HG03460 (cell line): Measurements from ENCODE around the gene ARL8B.
A peak's percentile ranks its signal among the peaks of the same experiment; 100 is the strongest.
"Not testable (repeated sequence)": the region's sequence is repeated elsewhere in the genome, so short reads cannot be mapped to it uniquely, and the experiment has no call there.

ENCODE experiments used
- ATAC-seq: cut with Tn5 transposase; IDR thresholded peaks from one replicate; pipeline ENCODE4 v1.9.1; 2021; ENCODE audit not compliant: unreplicated experiment

The ARL8B gene

DNA sequence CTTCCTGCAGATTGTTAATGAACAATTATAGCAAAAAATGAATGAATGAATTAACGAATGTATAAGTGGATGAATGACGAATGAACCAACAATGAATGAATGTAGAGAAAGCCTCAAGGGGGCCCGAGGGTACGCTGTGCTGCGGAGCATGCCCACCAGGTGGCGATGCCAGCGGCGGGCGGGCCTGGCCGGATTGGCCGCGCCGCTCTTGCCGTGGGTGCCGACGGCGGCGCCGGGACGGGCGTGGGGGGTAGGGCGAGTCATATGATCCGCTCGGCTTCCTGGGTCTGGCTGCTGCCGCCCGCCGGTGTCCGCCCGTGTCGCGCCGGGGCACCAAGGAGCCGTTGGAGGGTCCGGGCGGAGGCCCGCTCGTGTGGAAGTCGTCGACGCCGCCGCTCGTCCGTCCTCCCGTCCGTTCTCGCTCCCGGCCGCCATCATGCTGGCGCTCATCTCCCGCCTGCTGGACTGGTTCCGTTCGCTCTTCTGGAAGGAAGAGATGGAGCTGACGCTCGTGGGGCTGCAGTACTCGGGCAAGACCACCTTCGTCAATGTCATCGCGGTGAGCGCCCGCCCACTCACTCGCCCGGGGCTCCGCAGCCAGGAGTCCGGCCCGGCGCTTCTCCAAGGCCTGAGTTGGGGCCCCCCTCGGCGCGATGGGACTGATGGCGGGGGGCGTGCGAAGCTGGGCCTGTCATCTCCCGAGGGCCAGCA, at the start of gene ARL8B:
ARL8B (plus strand) TSS at position 263 of the 711 bp plus-strand sequence; CDS start at position 437, 174 bp downstream.
- peak; percentile 97 for ATAC-seq

DNA sequence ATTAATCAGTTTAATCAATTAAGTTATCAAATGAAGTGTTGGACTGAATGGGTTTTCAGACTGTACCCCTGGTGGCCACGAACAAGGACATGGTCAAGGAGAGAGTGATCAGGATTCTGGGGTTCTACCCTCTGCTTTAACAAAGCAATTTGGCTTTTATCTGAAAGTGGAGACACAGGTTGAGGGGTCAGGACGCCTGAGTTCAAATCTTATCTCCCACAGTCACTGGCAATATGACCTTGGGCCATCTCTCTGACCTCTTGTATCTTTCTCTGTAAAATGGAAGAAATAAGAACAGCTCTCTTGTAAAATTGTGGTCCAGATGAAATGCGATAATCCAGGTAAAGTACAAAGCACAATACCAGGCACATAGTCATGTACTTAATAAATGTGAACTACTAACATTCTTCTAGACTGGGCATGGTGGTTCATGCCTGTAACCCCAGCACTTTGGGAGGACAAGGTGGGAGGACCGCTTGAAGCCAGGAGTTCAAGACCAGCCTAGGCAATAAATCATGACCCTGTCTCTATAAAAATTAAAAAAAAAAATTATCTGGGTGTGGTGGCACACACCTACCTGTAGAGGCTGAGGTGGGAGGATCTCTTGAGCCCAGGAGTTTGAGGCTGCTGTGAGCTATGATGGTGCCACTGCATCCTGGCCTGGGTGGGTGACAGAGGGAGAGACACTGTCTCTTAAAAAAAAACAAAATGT, 48.6 kb upstream of the ARL8B start:
- no peak for ATAC-seq

DNA sequence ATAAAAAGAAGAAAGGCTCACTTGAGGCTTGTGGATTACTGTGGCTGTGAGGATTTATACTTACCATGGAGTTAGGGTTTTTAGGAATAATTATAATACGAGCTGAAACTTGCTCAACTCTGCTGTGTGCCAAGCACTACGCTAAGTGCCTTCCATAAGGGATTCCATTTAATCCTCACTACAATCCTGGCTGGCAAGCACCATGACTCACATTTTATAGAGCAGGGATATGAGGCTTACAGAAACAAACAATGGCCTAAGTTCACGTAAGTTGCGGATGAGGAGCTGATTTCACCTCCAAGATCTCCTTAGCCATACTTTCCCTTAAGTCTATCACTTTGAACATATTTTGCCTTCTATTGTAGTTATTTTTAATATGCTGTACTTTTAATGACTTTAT, 43.9 kb upstream of the ARL8B start:
- no peak for ATAC-seq

GRCh38 chr3:5079761-5080160, 42.3 kb upstream of the ARL8B start:
- no peak for ATAC-seq

DNA sequence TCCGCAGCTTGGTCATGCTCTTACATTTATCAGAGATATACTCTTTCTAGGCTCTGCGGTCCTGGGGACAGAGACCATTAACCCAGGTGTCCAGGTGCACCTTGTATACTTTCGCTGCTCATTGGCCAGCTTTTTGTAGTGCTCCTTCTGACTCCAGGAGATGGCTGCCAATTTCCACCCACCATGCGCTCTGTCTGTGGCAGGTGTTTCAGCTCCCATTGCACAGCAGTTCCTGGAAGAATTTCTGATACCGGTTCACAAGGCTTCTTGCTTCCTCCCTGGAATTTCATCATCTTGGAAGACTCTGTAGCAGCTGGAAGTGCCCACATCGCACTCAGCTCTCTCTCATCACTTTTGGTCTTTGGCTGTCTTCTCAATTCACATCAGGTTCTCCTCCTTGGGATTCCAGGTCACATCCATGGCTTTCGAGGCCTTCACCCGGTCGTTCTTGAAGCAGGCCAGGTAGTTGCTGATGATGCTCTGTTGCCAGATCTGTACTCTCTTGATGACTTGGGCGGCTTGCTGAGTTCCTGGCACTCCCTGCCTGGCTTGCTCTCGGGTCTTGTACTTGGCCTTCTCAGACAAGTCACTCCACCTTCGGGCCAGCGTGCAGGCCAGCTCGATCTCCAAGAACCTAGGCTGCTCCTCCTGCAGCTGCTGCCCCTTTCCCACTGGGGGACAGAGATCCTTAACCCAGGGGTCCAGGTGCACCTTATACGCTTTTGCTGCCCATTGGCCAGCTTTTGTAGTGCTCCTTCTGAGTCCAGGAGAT, 41.1 kb upstream of the ARL8B start:
- no peak for ATAC-seq

- ATAC-seq = not testable (repeated sequence)
These were observed 39.9 kb upstream of the ARL8B start for GRCh38 chr3:5081973-5082788.

DNA sequence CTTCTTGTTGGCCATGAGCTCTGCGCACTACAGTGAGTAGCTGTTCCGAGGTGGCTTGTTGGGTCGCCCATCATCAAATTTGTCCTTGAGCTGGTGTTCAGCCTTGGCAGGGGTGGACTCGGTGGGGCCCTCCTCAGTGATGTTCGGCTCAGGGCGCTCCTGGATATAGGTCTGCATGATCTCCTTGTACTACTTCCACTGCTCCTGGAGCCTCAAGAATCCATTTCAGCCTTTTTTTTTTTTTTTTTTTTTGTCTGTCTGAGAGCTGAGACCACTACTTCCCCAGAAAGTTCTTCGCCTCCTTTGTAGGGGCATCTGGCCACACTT, 39.3 kb upstream of the ARL8B start:
- ATAC-seq = no peak

DNA sequence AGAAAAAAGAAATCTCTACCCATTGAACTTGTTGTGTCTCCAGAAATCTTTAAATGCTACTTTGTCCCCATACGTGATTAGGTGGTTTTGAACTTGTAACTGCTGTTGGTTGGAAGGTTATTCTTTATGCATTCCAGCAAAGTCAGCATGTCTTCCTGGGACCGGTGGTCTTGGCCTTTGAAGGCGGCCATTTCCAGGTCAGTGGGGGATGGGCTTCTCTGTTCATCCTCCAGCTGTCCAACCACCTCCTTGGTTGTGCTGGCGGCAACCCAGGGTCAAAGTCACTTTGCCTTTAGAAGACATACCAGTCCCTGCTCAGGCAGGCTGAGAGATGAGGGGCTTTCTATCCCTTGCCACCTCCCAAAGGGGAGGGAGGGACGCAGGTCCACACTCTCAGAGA, 37.9 kb upstream of the ARL8B start:
- no peak for ATAC-seq

DNA sequence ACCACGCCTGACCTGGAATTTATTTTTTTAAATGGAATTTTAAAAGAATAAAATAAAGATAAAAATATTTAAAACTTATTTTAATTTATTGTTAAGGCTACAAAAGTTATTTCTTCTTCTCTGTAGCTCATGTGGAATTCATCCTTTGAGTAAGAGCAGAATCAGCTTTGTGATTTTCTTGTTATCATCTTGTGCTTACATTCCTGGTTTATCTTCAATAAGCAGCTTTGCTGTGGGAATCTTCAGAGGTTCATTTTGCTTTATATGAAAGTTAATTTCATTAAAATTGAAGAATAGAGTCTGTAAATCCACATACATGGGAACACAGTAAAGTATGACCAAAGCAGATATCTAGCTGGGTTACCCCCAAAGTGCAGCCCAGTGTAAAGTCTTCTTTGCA, 35.4 kb upstream of the ARL8B start:
- ATAC-seq = no peak

DNA sequence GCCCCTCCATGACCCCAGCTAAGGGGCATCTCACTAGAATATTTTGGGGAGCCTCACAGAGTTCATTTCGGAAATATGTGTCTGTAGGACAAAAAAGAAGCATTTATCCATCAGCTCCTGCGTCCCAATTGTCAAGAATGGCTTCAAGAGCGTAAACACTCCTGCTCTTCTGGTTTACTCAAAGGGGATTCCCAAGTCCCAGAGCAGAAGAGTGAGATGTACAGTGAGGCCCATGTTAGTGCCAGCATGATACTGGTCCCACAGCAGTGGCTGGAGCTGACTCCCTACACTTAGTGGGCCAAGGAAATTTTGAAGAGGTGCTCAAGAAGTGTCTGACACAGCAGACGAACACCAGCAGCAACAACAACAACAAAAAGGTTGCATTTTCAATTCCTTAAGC, 34.9 kb upstream of the ARL8B start:
- no peak for ATAC-seq

DNA sequence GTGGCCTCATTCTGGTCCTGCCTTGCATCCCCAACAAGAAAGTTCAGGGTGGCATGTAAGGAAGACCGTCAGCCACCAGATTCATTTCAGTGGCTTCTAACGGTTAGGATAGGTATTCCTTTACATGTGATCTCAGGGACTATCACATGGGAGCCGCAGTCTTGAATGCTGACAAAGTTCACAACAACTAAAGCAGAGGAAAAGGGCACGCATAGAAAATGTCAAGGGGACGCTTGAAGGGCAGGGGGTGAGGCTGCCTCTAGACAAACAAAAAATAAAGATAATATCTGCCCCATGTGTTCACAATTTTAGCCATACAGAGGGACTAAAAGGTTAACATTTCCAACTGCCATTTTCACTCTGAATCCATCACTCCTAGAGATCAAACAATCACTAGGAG, 31.9 kb upstream of the ARL8B start:
- ATAC-seq = no peak

GRCh38 chr3:5092018-5092417, 30.1 kb upstream of the ARL8B start:
- ATAC-seq = no peak

GRCh38 chr3:5093731-5094130, 28.4 kb upstream of the ARL8B start:
- ATAC-seq = no peak

DNA sequence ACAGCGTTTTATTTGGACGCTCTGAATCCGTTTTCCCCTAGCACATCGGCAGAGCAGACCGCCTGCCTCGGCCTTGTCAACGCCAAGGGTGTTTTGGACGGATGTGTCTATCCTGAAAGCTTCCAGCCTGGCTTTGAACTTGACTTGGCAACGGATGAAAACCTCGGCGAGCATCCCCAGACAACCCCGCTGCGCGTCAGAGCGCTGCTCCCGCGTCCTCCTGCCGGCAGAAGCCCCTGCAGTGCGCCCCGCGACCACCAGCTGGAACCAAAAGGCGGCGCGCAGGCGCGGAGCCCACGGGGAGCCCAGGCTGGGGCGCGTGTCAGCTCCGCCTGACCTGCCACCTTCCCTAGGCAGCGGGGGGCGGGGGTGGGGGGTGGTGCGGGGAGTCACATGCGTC, 26.2 kb upstream of the ARL8B start:
- ATAC-seq = no peak

- no peak for ATAC-seq
These were observed 25.6 kb upstream of the ARL8B start for GRCh38 chr3:5096336-5097008.

GRCh38 chr3:5098346-5098745, 23.7 kb upstream of the ARL8B start:
- ATAC-seq = no peak

DNA sequence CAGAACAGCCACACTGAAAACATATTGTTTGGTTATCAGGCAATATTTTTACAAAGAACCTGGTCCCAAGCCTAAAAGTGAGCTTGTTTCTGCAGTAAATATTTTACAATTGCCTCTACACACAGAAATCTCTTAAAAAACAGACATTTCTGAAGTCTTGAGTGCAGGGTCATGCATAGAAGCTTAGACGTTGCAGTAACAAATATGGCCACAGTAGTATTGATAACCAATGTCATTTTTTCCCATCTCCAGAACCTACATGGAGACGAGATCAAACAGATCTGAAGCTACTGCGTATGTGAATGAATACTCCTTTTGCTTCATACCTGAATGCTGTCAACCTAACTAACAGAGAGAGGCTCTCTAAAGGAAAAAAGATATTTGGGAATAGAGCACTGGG, 19.6 kb upstream of the ARL8B start:
- ATAC-seq = no peak

DNA sequence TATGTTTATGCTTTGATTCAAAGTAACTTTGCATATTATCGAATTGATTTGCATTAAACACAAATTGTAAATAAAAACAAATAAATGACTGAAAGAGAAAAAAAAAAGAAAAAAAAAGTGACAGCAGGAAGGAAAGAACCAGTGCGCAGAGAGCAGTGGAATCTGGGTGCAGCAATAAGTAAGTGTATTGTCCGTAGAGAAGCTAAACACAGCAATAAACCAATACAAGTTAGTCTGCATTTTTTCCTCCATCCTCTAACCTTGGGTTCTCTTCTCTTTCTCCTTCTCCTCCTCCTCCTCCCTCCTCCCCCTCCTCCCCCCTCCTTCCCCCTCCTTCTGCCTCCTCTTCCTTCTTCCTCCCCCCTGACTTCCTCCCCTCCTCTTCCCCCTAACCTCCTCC, 18.3 kb upstream of the ARL8B start:
- ATAC-seq = no peak

GRCh38 chr3:5105050-5105449, 17.0 kb upstream of the ARL8B start:
- no peak for ATAC-seq

- ATAC-seq = not testable (repeated sequence)
These were observed 15.7 kb upstream of the ARL8B start for GRCh38 chr3:5106371-5106770.

- ATAC-seq = not testable (repeated sequence)
These were observed 15.2 kb upstream of the ARL8B start for GRCh38 chr3:5106933-5107334.
